Hematopoietic multipotent progenitor cell treated with erythropoietin and hydrocortisone succinate and interleukin-3 and kit ligand, for 15 days (in vitro differentiated cells): ENCODE results near the gene ARHGAP26.
"Not testable (repeated sequence)": the region's sequence is repeated elsewhere in the genome, so short reads cannot be mapped to it uniquely, and the experiment has no call there.

Source experiments
- DNase-seq: peaks from one replicate; pipeline ENCODE4 v3.0.0-alpha.2; 2015; ENCODE audit warnings: low spot score

ARHGAP26 gene

GRCh38 chr5:143187495-143187894 is 417.3 kb downstream of the ARHGAP26 start:
- no peak for DNase-seq

- DNase-seq: no peak
Measured at GRCh38 chr5:143188083-143188482, 417.9 kb downstream of the ARHGAP26 start.

GRCh38 chr5:143188692-143189091 is 418.5 kb downstream of the ARHGAP26 start:
- DNase-seq: no peak

GRCh38 chr5:143190260-143190810 is 420.2 kb downstream of the ARHGAP26 start:
- DNase-seq: no peak

GRCh38 chr5:143191720-143192119 is 421.5 kb downstream of the ARHGAP26 start:
- DNase-seq: no peak

GRCh38 chr5:143192191-143192900 is 422.2 kb downstream of the ARHGAP26 start:
- no peak for DNase-seq

- no peak for DNase-seq
Measured at GRCh38 chr5:143194206-143194605, 424.0 kb downstream of the ARHGAP26 start.

- DNase-seq: no peak
Measured at GRCh38 chr5:143194713-143195112, 424.5 kb downstream of the ARHGAP26 start.

- DNase-seq: no peak
Measured at GRCh38 chr5:143195491-143195890, 425.3 kb downstream of the ARHGAP26 start.

- DNase-seq: no peak
Measured at GRCh38 chr5:143196601-143197259, 426.6 kb downstream of the ARHGAP26 start.

GRCh38 chr5:143197260-143197656 is 427.1 kb downstream of the ARHGAP26 start:
- no peak for DNase-seq

- DNase-seq: no peak
Measured at GRCh38 chr5:143198332-143198731, 428.2 kb downstream of the ARHGAP26 start.

- DNase-seq: no peak
Measured at GRCh38 chr5:143199161-143199560, 429.0 kb downstream of the ARHGAP26 start.

GRCh38 chr5:143199843-143200242 is 429.7 kb downstream of the ARHGAP26 start:
- DNase-seq: no peak

GRCh38 chr5:143200781-143201398 is 430.7 kb downstream of the ARHGAP26 start:
- DNase-seq: peak; percentile 23

- no peak for DNase-seq
Measured at GRCh38 chr5:143201589-143201988, 431.4 kb downstream of the ARHGAP26 start.

GRCh38 chr5:143203301-143203956 is 433.3 kb downstream of the ARHGAP26 start:
- not testable (repeated sequence) for DNase-seq

- DNase-seq: no peak
Measured at GRCh38 chr5:143204474-143205246, 434.5 kb downstream of the ARHGAP26 start.

- DNase-seq: no peak
Measured at GRCh38 chr5:143205386-143205785, 435.2 kb downstream of the ARHGAP26 start.

GRCh38 chr5:143205883-143206195 is 435.7 kb downstream of the ARHGAP26 start:
- DNase-seq: no peak

- DNase-seq: no peak
Measured at GRCh38 chr5:143206196-143207053, 436.2 kb downstream of the ARHGAP26 start.
